Central memory CD8-positive, alpha-beta T cell (primary cell): ENCODE data around the gene PIK3R2.

Experiments used
- ATAC-seq: fragments of 150-1000 bp; cut with Tn5 transposase; replicated peaks from 2 replicates; pipeline ENCODE4 v1.10.0; 2022; ENCODE audit warnings: mild to moderate bottlenecking, moderate FRiP score, moderate number of reproducible peaks; ENCODE audit not compliant: poor library complexity, severe bottlenecking; ENCODE audit errors: extremely low read depth
- DNase-seq, 2 donors: peaks; one replicate each; pipeline ENCODE4 v3.0.0; 2021; ENCODE audit warnings: low spot score in 2 of 2
- H3K27ac Mint-ChIP-seq: one replicate; pipeline ENCODE4 v1.8.0; 2022; ENCODE audit warnings: low read depth, mild to moderate bottlenecking, moderate library complexity, mixed read lengths
- H3K27me3 Mint-ChIP-seq: one replicate; pipeline ENCODE4 v1.8.0; 2022; ENCODE audit warnings: mixed read lengths
- H3K36me3 Mint-ChIP-seq: one replicate; pipeline ENCODE4 v1.8.0; 2022; ENCODE audit warnings: mild to moderate bottlenecking, moderate library complexity, mixed read lengths; ENCODE audit not compliant: insufficient read depth
- H3K4me1 Mint-ChIP-seq: one replicate; pipeline ENCODE4 v1.8.0; 2022; ENCODE audit warnings: mixed read lengths
- H3K4me3 Mint-ChIP-seq: one replicate; pipeline ENCODE4 v1.8.0; 2022; ENCODE audit warnings: mild to moderate bottlenecking, moderate library complexity, mixed read lengths
- H3K9me3 Mint-ChIP-seq: one replicate; pipeline ENCODE4 v1.8.0; 2022; ENCODE audit warnings: mixed read lengths

Gene PIK3R2

DNA sequence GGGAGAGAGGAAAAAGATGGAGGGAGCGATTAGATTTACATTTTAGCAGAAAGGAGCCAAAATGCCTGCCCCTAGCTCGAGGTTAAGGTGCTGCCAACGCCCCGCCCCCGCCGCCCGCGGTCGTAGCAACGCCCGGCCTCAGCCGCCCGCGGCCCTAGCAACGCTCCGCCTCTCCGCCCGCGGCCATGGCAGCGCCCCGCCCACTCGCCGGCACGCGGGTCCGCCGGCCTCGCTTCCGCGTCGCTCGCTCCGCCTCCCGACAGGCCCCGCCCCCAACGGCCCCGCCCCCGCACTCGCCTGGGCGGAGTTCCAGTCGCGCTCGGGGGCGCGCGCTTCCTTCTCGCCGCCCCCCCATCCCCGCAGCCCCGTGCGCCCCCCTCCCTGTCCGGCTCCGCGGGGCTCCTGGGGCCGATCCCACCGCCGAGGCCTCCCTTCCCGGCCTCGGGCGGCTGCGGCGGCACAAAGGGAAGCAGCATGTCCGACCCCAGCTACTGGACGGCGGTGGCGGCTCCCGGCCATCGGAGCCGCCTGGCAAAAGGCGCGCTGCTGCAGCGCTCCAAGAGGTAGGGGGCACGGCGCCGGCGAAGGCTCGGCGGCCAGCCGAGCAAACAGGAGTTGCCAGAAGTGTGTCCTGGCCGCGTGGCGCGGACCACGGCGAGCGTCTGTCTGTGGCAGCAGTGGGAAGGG lies 35.1 kb upstream of the PIK3R2 start:
- ATAC-seq (peak; percentile 72), DNase-seq (peak; percentile 93 to 95)
- H3K27me3 Mint-ChIP-seq, result no peaks in the 10 kb centered on the region
- peak overlapping the region; percentile 91 for H3K4me3 Mint-ChIP-seq
- no peaks in the 10 kb centered on the region for H3K9me3 Mint-ChIP-seq
- peak overlapping the region; percentile 99 for H3K27ac Mint-ChIP-seq
- H3K36me3 Mint-ChIP-seq, result peaks cover 20% of the 10 kb centered on the region
- peaks cover 28% of the 10 kb centered on the region for H3K4me1 Mint-ChIP-seq

DNA sequence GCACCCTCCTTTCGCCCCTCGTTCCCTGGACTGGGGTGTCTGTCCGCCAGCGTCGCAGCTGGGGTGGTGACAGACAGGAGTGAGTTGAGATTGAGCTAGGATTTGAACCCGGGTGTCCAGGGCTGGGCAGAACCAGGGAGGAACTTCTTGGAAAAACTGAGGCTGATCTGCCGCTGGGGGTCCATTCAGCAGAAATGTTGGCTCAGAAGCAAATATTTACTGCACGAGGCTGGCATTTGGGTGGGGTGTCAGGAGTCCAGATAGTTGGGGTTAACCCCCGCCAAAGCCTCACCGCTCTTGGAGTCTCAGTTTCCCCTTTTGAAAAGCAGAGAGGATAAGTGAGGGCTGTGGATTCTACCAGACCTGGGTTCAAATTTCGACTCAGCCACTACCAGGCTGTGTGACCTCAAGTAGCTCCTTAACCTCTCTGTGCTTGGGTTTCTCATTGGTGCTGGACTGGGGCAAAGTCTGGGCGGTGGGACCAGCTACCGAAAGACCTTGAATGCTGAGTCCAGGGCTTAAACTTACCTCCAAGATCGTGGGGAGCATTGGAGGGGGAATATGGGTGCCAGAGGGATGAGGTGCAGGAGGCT lies 34.4 kb upstream of the PIK3R2 start:
- H3K27ac Mint-ChIP-seq, result peak overlapping the region; percentile 99
- H3K27me3 Mint-ChIP-seq, result no peaks in the 10 kb centered on the region
- DNase-seq (no peak), ATAC-seq (no peak)
- H3K4me3 Mint-ChIP-seq, result peak overlapping the region; percentile 91
- H3K4me1 Mint-ChIP-seq, result peaks cover 28% of the 10 kb centered on the region
- H3K9me3 Mint-ChIP-seq, result no peaks in the 10 kb centered on the region
- H3K36me3 Mint-ChIP-seq, result peaks cover 25% of the 10 kb centered on the region

DNA sequence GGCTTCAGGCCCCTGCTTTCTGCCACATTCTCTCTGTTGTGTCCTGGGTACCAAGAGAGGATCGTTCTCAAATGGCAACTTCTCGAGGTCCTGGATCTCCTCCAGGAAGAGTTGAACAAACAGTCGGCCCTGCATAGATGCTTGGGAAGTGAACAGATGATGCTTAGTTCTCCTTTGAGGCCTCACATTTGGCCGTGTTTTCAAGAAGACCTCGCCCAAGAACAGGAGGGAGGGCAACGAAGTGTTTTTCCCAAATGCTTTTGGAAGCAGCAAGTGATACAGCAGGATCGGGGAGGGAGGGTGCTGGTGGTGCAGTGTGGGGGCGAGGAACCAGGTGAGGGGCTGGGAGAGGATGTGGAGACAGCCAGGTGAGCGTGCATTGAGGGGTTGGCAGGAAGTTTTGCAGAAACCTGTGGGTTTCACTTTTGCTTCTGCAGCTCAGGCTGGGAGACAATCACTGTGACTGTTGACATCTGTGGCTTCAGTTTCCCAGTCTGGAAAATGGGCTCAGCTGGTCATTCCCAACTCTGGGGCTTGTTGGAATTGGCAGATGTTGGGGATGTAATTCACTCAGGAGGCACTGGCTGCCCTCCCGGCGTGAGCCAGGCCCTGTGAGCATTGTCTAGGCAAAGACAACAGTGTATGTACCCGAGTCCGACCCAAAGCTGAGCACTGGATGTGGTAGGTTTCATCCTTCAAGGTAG lies 33.8 kb upstream of the PIK3R2 start:
- ATAC-seq (peak; percentile 61), DNase-seq (peak in 1 of 2 donors; percentile 40)
- Mint-ChIP-seq H3K9me3 (no peaks in the 10 kb centered on the region), H3K4me1 (peaks cover 28% of the 10 kb centered on the region), H3K36me3 (peaks cover 27% of the 10 kb centered on the region), H3K4me3 (peak overlapping the region; percentile 91), H3K27ac (peak overlapping the region; percentile 99), H3K27me3 (no peaks in the 10 kb centered on the region)

DNA sequence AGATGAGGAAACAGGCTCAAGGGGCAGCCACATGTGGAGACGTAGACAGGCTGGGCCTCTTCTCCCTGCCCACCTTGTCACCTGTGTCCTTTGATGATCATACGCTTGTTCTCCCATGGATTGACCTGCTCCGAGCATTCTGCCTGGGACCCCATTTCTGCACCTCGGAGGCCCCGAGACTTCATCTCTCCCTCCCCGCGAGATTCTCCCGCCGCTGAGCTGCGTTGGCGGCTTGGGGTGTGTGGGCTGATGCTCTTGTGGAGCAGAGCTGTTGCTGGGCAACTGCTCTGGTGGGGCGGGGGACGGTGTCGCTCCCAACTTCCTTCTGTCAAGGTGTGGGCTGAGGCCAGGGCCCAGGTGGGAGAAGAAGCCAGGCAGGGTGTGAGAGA lies 33.3 kb upstream of the PIK3R2 start:
- Mint-ChIP-seq H3K36me3 (peaks cover 33% of the 10 kb centered on the region), H3K4me3 (peak overlapping the region; percentile 91), H3K27me3 (no peaks in the 10 kb centered on the region), H3K4me1 (peaks cover 28% of the 10 kb centered on the region), H3K27ac (peak overlapping the region; percentile 99), H3K9me3 (no peaks in the 10 kb centered on the region)
- DNase-seq, result peak; percentile 45 to 47
- ATAC-seq, result peak; percentile 64

DNA sequence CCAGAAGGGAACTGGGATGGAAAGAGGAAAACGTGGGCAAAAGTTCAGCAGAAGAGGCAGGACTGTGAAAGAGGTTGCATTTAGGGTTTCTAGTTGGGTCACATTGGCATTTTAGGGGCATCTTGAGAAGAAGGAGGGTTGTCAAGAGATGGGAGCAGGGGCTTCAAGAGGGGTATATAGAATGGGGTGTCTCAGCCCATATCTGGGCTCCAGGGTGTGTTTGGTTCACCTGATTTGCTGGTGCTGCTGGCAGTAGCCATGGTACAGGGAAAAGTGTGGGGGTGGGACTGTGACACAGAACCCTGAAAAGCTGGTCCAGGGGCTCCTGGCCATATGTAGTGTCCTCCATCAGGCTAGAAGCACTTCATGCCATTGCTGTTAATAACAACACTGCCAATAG lies 32.8 kb upstream of the PIK3R2 start:
- Mint-ChIP-seq H3K9me3 (no peaks in the 10 kb centered on the region), H3K4me1 (peaks cover 28% of the 10 kb centered on the region), H3K27me3 (no peaks in the 10 kb centered on the region), H3K4me3 (peak overlapping the region; percentile 91), H3K36me3 (peaks cover 36% of the 10 kb centered on the region), H3K27ac (peak overlapping the region; percentile 99)
- no peak for DNase-seq
- ATAC-seq, result no peak

DNA sequence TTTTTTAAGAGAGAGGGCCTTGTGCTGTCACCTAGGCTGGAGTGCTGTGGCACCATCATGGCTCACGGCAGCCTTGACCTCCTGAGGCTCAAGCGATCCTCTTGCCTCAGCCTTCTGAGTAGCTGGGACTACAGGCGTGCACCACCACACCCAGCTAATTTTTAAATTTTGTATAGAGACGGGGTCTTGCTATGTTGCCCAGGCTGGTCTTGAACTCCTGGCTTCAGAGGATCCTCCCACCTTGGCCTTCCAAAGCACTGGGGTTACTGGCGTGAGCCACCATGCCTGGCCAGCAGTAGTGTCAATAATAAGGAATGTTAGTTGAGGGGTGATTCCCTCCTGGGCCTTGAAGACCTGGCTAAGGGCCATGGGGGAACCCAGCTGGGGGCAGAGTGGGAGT lies 31.8 kb upstream of the PIK3R2 start:
- ATAC-seq (no peak), DNase-seq (no peak)
- peak overlapping the region; percentile 44 for H3K27ac Mint-ChIP-seq
- H3K36me3 Mint-ChIP-seq, result peaks cover 44% of the 10 kb centered on the region
- H3K27me3 Mint-ChIP-seq, result no peaks in the 10 kb centered on the region
- H3K9me3 Mint-ChIP-seq, result no peaks in the 10 kb centered on the region
- peaks cover 31% of the 10 kb centered on the region for H3K4me1 Mint-ChIP-seq
- no peak overlapping the region for H3K4me3 Mint-ChIP-seq

DNA sequence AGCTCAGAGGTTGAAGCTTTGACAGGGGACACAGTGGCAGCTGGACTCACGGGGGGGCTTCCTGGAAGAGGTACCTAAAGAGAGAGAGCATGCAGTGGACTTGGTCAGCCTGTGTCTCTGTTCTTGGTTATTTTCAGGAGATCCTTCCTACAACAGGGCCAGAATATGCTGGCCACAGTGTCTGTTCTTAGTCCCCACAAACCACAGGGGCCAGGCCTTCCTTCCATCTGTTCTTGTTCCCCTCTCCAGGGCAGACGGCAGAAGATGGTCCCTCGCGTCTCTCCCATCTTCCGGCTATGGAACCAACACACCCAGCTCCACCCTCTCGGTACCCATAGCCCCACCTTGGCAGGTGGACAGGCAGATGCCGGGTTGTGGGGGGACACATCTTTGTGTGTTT lies 30.5 kb upstream of the PIK3R2 start:
- Mint-ChIP-seq H3K27me3 (no peaks in the 10 kb centered on the region), H3K36me3 (peaks cover 46% of the 10 kb centered on the region), H3K27ac (peak overlapping the region; percentile 44), H3K4me3 (no peak overlapping the region), H3K4me1 (peaks cover 26% of the 10 kb centered on the region), H3K9me3 (no peaks in the 10 kb centered on the region)
- DNase-seq (no peak), ATAC-seq (no peak)

DNA sequence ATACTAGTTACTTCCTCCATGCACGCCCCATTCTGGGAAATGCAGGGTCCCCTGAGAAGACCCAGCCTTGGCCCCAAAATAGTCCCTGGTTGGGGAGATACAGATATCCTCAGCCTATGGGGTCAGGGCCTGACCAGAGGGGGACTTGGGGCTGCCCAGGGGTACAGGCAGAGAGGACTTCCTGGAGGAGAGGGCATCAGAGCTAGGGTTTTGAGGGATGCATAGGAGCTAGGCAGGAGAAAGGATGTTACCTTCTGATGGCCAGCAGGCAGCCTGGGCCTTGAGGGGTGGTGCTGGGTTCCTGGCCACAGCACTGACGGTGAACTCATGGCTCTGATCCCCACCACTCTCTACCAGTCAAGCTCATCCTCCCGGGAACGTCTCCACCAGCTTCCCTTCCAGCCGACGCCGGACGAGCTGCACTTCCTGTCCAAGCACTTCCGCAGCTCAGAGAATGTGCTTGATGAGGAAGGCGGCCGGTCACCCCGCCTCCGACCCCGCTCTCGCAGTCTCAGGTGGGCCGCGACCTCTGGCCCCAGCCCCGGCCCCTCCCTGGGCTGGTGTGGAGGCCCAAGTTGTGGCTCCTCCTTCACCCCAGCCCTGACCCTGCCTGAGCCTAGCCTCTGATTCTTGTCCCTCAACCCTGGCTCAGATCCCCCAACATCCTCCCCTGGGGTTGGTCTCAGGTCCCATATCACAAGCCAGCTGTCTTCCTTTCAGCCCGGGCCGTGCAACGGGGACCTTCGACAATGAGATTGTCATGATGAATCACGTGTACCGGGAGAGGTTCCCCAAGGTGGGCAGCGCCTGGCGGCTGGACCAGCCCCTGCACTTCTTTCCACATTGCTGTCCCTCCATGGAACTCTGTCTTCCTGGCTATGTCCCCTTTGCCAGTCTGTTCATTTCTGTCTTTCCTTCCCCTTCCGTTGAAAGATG lies 29.8 kb upstream of the PIK3R2 start:
- no peaks in the 10 kb centered on the region for H3K9me3 Mint-ChIP-seq
- H3K4me1 Mint-ChIP-seq, result peaks cover 28% of the 10 kb centered on the region
- no peak overlapping the region for H3K4me3 Mint-ChIP-seq
- H3K36me3 Mint-ChIP-seq, result peaks cover 51% of the 10 kb centered on the region
- DNase-seq (no peak), ATAC-seq (no peak)
- H3K27me3 Mint-ChIP-seq, result no peaks in the 10 kb centered on the region
- no peak overlapping the region for H3K27ac Mint-ChIP-seq

DNA sequence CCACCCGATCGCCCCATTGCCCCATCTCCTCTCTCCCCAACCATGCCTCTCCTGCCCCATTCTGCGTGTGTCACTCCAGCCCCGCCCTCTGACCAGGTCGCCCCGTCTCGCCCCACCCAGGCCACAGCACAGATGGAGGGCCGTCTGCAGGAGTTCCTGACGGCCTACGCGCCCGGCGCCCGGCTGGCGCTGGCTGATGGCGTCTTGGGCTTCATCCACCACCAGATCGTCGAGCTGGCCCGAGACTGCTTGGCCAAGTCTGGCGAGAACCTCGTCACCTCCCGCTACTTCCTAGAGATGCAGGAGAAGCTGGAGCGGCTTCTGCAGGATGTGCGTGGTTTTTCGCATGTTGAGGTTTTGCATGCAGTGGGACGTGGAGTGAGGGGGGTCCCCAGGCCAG lies 29.1 kb upstream of the PIK3R2 start:
- peaks cover 30% of the 10 kb centered on the region for H3K4me1 Mint-ChIP-seq

DNA sequence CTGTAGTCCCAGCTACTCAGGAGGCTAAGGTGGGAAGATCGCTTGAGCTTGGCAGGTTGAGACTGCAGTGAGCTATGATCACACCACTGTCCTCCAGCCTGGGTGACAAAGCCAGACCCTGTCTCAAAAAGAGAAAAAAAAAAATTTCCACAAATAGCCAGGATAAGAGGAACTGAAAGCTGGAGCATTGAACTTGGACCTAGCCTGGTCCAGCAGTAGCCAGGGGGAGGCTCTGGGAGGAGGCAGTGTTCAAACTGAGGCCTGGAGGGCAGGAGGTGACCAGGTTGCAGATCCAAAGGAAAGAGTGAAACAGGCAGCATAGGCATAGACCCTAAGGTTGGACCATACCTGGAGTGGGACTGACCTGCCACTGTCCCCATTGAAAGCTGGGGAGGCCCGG lies 26.9 kb upstream of the PIK3R2 start:
- peaks cover 57% of the 10 kb centered on the region for H3K36me3 Mint-ChIP-seq
- DNase-seq (no peak), ATAC-seq (no peak)
- H3K9me3 Mint-ChIP-seq, result no peaks in the 10 kb centered on the region
- peaks cover 14% of the 10 kb centered on the region for H3K4me1 Mint-ChIP-seq
- no peaks in the 10 kb centered on the region for H3K27me3 Mint-ChIP-seq
- H3K4me3 Mint-ChIP-seq, result no peak overlapping the region
- peak overlapping the region; percentile 53 for H3K27ac Mint-ChIP-seq

More for the DNA sequence above, 29.1 kb upstream of the PIK3R2 start:
- DNase-seq, result no peak
- Mint-ChIP-seq H3K27ac (no peak overlapping the region), H3K36me3 (peaks cover 55% of the 10 kb centered on the region), H3K4me3 (no peak overlapping the region), H3K9me3 (no peaks in the 10 kb centered on the region), H3K27me3 (no peaks in the 10 kb centered on the region)
- ATAC-seq, result no peak

DNA sequence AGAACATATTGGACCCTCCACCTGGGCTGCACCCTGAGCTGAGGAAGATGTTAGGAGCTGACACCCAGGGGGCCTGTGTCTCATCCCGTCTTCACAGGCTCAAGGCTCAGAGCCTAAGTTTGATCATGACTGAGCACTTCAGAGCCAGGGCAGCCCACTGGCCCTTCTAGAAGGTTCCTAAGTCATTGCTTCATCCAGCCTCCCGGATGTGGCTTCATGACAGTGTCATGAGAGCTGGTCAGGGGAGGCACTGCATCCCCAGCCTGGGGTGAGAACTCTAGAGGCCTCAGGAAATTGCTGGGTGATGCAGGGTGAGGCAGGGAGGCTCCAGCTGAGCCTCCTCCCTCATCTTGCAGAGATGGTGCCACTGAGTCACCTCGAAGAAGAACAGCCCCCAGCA lies 24.9 kb upstream of the PIK3R2 start:
- ATAC-seq (no peak), DNase-seq (no peak)
- H3K36me3 Mint-ChIP-seq, result peaks cover 57% of the 10 kb centered on the region
- peaks cover 14% of the 10 kb centered on the region for H3K4me1 Mint-ChIP-seq
- no peak overlapping the region for H3K4me3 Mint-ChIP-seq
- H3K27ac Mint-ChIP-seq, result peak overlapping the region; percentile 32
- no peaks in the 10 kb centered on the region for H3K9me3 Mint-ChIP-seq
- no peaks in the 10 kb centered on the region for H3K27me3 Mint-ChIP-seq

DNA sequence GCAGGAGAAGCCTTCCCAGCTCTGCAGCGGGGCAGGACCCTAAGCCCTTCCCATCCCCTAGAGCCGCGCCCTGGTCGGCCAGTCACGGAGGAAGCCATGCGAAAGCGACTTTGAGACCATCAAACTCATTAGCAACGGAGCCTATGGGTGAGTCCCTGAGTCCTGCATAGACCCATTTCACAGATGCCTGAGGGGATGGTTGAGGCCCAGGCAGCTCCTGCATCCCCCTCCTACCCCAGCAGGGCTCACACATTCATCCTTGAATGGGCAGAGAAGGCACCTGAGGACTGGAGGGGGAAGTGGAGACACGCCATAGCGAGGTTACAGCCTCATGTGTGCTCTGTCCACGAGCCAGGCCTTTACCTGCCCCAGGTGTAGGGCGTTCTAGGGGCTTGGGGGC lies 24.2 kb upstream of the PIK3R2 start:
- ATAC-seq (no peak), DNase-seq (no peak)
- Mint-ChIP-seq H3K27me3 (no peaks in the 10 kb centered on the region), H3K4me3 (no peak overlapping the region), H3K9me3 (no peaks in the 10 kb centered on the region), H3K27ac (peak overlapping the region; percentile 32), H3K36me3 (peaks cover 53% of the 10 kb centered on the region), H3K4me1 (peaks cover 14% of the 10 kb centered on the region)
